Spleen (tissue), 11 donors: ENCODE results near the gene SFT2D1. TPM values are rescaled to one million over a fixed set of nuclear protein-coding genes. Genes with fewer than 3 reads are reported as not detected.

Source experiments
- DNase-seq: peaks from one replicate; pipeline ENCODE4 v3.0.0-alpha.2; 2020
- H3K27ac ChIP-seq, 8 donors: fragments of 200-600 bp; sonication (generic) in 7 of 8; 1 replicate in 4 of 8; 2 replicates in 4 of 8; pipeline versions ENCODE4 v1.5.0 to v1.8.0; 2016 to 2021; ENCODE audit warnings: inconsistent platforms in 4 of 8, mild to moderate bottlenecking in 4 of 8, moderate library complexity in 1 of 8
- H3K27me3 ChIP-seq, 7 donors: fragments of 200-600 bp; sonication (generic) in 6 of 7; replicated peaks in 1 of 7; 1 replicate in 4 of 7; 2 replicates in 3 of 7; pipeline versions ENCODE4 v1.5.0 to v1.8.0; 2016 to 2021; ENCODE audit warnings: inconsistent platforms in 3 of 7, mild to moderate bottlenecking in 1 of 7
- H3K36me3 ChIP-seq, 6 donors: fragments of 200-600 bp; sonication (generic) in 5 of 6; 1 replicate in 4 of 6; 2 replicates in 2 of 6; pipeline versions ENCODE4 v1.5.0 to v1.8.0; 2016 to 2021; ENCODE audit warnings: inconsistent platforms in 2 of 6
- H3K4me1 ChIP-seq, 6 donors: fragments of 200-600 bp; sonication (generic) in 5 of 6; 1 replicate in 3 of 6; 2 replicates in 3 of 6; pipeline versions ENCODE4 v1.5.0 to v1.8.0; 2016 to 2021; ENCODE audit warnings: inconsistent platforms in 3 of 6
- H3K4me3 ChIP-seq, 8 donors: fragments of 200-600 bp; sonication (generic) in 7 of 8; 1 replicate in 4 of 8; 2 replicates in 4 of 8; pipeline versions ENCODE4 v1.5.0 to v1.8.0; 2016 to 2021; ENCODE audit warnings: inconsistent platforms in 4 of 8, mild to moderate bottlenecking in 4 of 8, moderate library complexity in 2 of 8
- H3K9me3 ChIP-seq, 8 donors: fragments of 200-600 bp; sonication (generic) in 7 of 8; 1 replicate in 4 of 8; 2 replicates in 4 of 8; pipeline versions ENCODE4 v1.5.0 to v1.8.0; 2016 to 2021; ENCODE audit warnings: inconsistent platforms in 4 of 8
- CTCF ChIP-seq, 11 experiments: fragments of 200-600 bp in 7 of 11; fragments of 450-650 bp in 4 of 11; sonication (generic) in 4 of 11; IDR thresholded peaks in 8 of 11; conservative IDR thresholded peaks in 3 of 11; 1 replicate in 7 of 11; 2 replicates in 4 of 11; pipeline versions ENCODE4 v1.4.0 to v1.8.0; 2016 to 2021; ENCODE audit warnings: antibody characterized with exemption in 11 of 11, inconsistent platforms in 4 of 11, mild to moderate bottlenecking in 1 of 11
- POLR2A ChIP-seq, 3 donors: fragments of 450-650 bp; IDR thresholded peaks; one replicate each; pipeline ENCODE4 v1.5.1; 2017; ENCODE audit warnings: antibody characterized with exemption in 3 of 3, mild to moderate bottlenecking in 1 of 3
- POLR2AphosphoS5 ChIP-seq, 3 donors: sonication (generic); formaldehyde crosslinking; IDR thresholded peaks; one replicate each; pipeline ENCODE4 v1.5.1; 2017; ENCODE audit warnings: antibody characterized with exemption in 3 of 3
- WGBS, 5 donors: extraction: QIAGEN DNeasy Blood & Tissue Kit in 3 of 5; methylation state at CpG; one replicate each; pipeline versions ENCODE4 v1.1.5 to v1.1.7; 2013 to 2018; 5-methylcytosine and 5-hydroxymethylcytosine counted together
- intact Hi-C: fragments of 100-400 bp; cut with DNase I; formaldehyde crosslinking; loops from one replicate; pipeline ENCODE4 v1.15.0; 2023; ENCODE audit warnings: low total_unique reads
- polyA plus RNA-seq, 3 donors: library from polyadenylated mRNA; stranded (reverse); fragments of 200-250 nt; gene quantifications; one replicate each; pipeline ENCODE4 v1.2.1, GENCODE V29; 2013
- total RNA-seq, 7 donors: library from RNA; depleted of rRNA in 3 of 7; stranded (reverse); fragments of >200 nt in 3 of 7; fragmentation: NEBNext Ultra II Directional in 4 of 7; extraction: Animal tissue kit (Norgen Biotek cat#: 25700) in 4 of 7; gene quantifications; one replicate each; pipeline versions ENCODE4 v1.1.0 to v1.2.1, GENCODE V29; 2016 to 2021
- donor health status: healthy with polysubstance abuse.
- donor health status: DM: no; HTN: no; CAD: no; lungs with moderate emphysema.
- donor health status: DM: no; HTN: no; CAD: no.
- donor health status: Bipolar disorder and iron deficiency.
- donor health status: healthy.
- donor health status: DM: no; HTN: no; CAD: no.
- donor health status: DM: yes; HTN: yes; CAD: no.

SFT2D1 gene
- total and polyA plus RNA-seq, 10 donors = 46.0 to 71.0 (median 55.5) TPM

- Histone ChIP-seq H3K27me3 (peaks cover 0 to 23% (median 9%) of the 10 kb centered on the region in 7 donors), H3K9me3 (no peaks in the 10 kb centered on the region), H3K27ac (no peak overlapping the region), H3K4me3 (no peak overlapping the region), H3K4me1 (peaks cover 3 to 6% (median 4%) of the 10 kb centered on the region in 6 donors), H3K36me3 (peaks cover 0 to 7% (median under 1%) of the 10 kb centered on the region in 6 donors)
- intact Hi-C loops = no loop called here
- TF ChIP-seq POLR2A (IDR thresholded peaks at IDR 0.05) (no peak), POLR2AphosphoS5 (IDR thresholded peaks at IDR 0.05) (peak in 1 of 3 donors; percentile 16), CTCF (IDR thresholded peaks at IDR 0.05 in 8 of 11, conservative IDR thresholded peaks at IDR 0.05 in 3 of 11) (peak; percentile 41 to 81 (median 69))
- 49 to 59% (median 53%) methylated on average over 18 of the region's 18 CpGs for WGBS, 5 donors
- no peak for DNase-seq
These were observed 28.9 kb downstream of the SFT2D1 start for GRCh38 chr6:166313255-166314070.

GRCh38 chr6:166312832-166313231, 29.5 kb downstream of the SFT2D1 start:
- intact Hi-C loops = no loop called here
- peaks cover 6 to 12% (median 10%) of the 10 kb centered on the region in 6 donors for H3K4me1 ChIP-seq
- DNase-seq = no peak
- H3K4me3 ChIP-seq = no peak overlapping the region
- peaks cover 0 to under 1% (median 0%) of the 10 kb centered on the region in 6 donors for H3K36me3 ChIP-seq
- H3K27me3 ChIP-seq = peaks cover 0 to 29% (median 16%) of the 10 kb centered on the region in 7 donors
- TF ChIP-seq POLR2A (IDR thresholded peaks at IDR 0.05) (no peak), CTCF (IDR thresholded peaks at IDR 0.05 in 8 of 11, conservative IDR thresholded peaks at IDR 0.05 in 3 of 11) (no peak), POLR2AphosphoS5 (IDR thresholded peaks at IDR 0.05) (no peak)
- H3K27ac ChIP-seq = no peak overlapping the region
- H3K9me3 ChIP-seq = no peaks in the 10 kb centered on the region
- 81 to 94% (median 91%) methylated on average over 1 of the region's 1 CpG for WGBS, 5 donors

DNA sequence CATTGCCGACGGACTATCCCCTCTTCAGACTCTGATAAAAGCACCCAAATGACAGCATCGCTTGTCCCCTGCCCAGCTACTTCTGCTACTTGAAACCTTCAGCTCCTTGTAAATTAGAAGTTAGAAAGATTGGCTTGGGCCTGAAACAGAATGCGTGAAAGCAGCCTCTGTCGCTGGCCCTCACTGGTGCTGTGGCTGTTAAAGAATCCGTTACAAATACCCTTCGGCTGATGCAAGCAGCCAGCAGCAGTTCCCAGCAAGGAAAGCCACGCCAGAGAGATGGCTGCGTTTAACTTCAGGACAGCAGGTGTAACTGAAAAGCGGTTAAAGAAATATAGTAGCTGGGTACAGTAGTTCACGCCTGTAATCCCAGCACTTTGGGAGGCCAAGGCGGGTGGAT, 31.7 kb downstream of the SFT2D1 start:
- no peak for TF ChIP-seq POLR2AphosphoS5 (IDR thresholded peaks at IDR 0.05)
- no peak for TF ChIP-seq CTCF (IDR thresholded peaks at IDR 0.05 in 8 of 11, conservative IDR thresholded peaks at IDR 0.05 in 3 of 11)
- no peak for TF ChIP-seq POLR2A (IDR thresholded peaks at IDR 0.05)
- peaks cover 6 to 28% (median 21%) of the 10 kb centered on the region in 6 donors for H3K4me1 ChIP-seq
- intact Hi-C loops = no loop called here
- H3K27me3 ChIP-seq = peaks cover 0 to 51% (median 36%) of the 10 kb centered on the region in 7 donors
- no peak for DNase-seq
- H3K36me3 ChIP-seq = no peaks in the 10 kb centered on the region
- no peak overlapping the region for H3K27ac ChIP-seq
- 89 to 96% (median 92%) methylated on average over 12 of the region's 12 CpGs for WGBS, 5 donors
- H3K9me3 ChIP-seq = no peaks in the 10 kb centered on the region
- H3K4me3 ChIP-seq = no peak overlapping the region

GRCh38 chr6:166309977-166310376, 32.4 kb downstream of the SFT2D1 start:
- Histone ChIP-seq H3K4me1 (peaks cover 6 to 28% (median 21%) of the 10 kb centered on the region in 6 donors), H3K36me3 (no peaks in the 10 kb centered on the region), H3K27ac (no peak overlapping the region), H3K27me3 (peaks cover 0 to 58% (median 41%) of the 10 kb centered on the region in 7 donors), H3K9me3 (no peaks in the 10 kb centered on the region), H3K4me3 (no peak overlapping the region)
- TF ChIP-seq POLR2A (IDR thresholded peaks at IDR 0.05) (no peak), POLR2AphosphoS5 (IDR thresholded peaks at IDR 0.05) (no peak), CTCF (IDR thresholded peaks at IDR 0.05 in 8 of 11, conservative IDR thresholded peaks at IDR 0.05 in 3 of 11) (no peak)
- DNase-seq = no peak
- intact Hi-C loops = no loop called here
- WGBS, 5 donors = 87 to 93% (median 92%) methylated on average over 9 of the region's 9 CpGs
